Sciatic nerve (tissue), 1 donor: ENCODE measurements around the gene SEPTIN1. TPM values are rescaled to one million over a fixed set of nuclear protein-coding genes. Genes with fewer than 3 reads are reported as not detected.

ENCODE experiments used
- total RNA-seq: library from RNA; stranded (reverse); fragmentation: NEBNext Ultra II Directional; extraction: Animal tissue kit (Norgen Biotek cat#: 25700); gene quantifications from one replicate; pipeline ENCODE4 v1.2.1, GENCODE V29; 2021
- donor health status: DM: no; HTN: no; CAD: no.

SEPTIN1 gene
- total RNA-seq, 1 donor from 2014 or later = 7.2 TPM

Other genes with a start within 250 kb of the SEPTIN1 start
- gene CORO1A, start 199.0 kb downstream of the SEPTIN1 start, total RNA-seq = 41.2 TPM
- gene BOLA2B, start 188.9 kb downstream of the SEPTIN1 start, total RNA-seq = 26.9 TPM
- gene SLX1A, start 188.7 kb downstream of the SEPTIN1 start, total RNA-seq = 18.5 TPM
- 21.0 TPM for gene SULT1A3, start 183.3 kb downstream of the SEPTIN1 start, total RNA-seq
- gene NPIPB13, start 134.1 kb downstream of the SEPTIN1 start, total RNA-seq = 35.0 TPM
- 49.8 TPM for gene CD2BP2, start 27.3 kb downstream of the SEPTIN1 start, total RNA-seq
- 39.6 TPM for gene TBC1D10B, start 12.1 kb downstream of the SEPTIN1 start, total RNA-seq
- not detected for gene MYL11, start 7.8 kb downstream of the SEPTIN1 start, total RNA-seq
- gene ZNF48, start 12.9 kb upstream of the SEPTIN1 start, total RNA-seq = 6.7 TPM
- gene ZNF771, start 25.0 kb upstream of the SEPTIN1 start, total RNA-seq = 7.5 TPM
- 20.4 TPM for gene DCTPP1, start 47.5 kb upstream of the SEPTIN1 start, total RNA-seq
- 25.2 TPM for gene SEPHS2, start 63.3 kb upstream of the SEPTIN1 start, total RNA-seq
- 14.5 TPM for gene ITGAL, start 90.2 kb upstream of the SEPTIN1 start, total RNA-seq
- gene ZNF768, start 144.0 kb upstream of the SEPTIN1 start, total RNA-seq = 30.3 TPM
- 12.7 TPM for gene ZNF747, start 152.3 kb upstream of the SEPTIN1 start, total RNA-seq
- gene ZNF764, start 175.8 kb upstream of the SEPTIN1 start, total RNA-seq = 9.5 TPM
- 13.6 TPM for gene ZNF688, start 189.2 kb upstream of the SEPTIN1 start, total RNA-seq
- gene ZNF785, start 203.1 kb upstream of the SEPTIN1 start, total RNA-seq = 26.3 TPM
- 7.1 TPM for gene ZNF689, start 227.8 kb upstream of the SEPTIN1 start, total RNA-seq